ENCODE data around the gene GALNT2.

GALNT2 gene

DNA sequence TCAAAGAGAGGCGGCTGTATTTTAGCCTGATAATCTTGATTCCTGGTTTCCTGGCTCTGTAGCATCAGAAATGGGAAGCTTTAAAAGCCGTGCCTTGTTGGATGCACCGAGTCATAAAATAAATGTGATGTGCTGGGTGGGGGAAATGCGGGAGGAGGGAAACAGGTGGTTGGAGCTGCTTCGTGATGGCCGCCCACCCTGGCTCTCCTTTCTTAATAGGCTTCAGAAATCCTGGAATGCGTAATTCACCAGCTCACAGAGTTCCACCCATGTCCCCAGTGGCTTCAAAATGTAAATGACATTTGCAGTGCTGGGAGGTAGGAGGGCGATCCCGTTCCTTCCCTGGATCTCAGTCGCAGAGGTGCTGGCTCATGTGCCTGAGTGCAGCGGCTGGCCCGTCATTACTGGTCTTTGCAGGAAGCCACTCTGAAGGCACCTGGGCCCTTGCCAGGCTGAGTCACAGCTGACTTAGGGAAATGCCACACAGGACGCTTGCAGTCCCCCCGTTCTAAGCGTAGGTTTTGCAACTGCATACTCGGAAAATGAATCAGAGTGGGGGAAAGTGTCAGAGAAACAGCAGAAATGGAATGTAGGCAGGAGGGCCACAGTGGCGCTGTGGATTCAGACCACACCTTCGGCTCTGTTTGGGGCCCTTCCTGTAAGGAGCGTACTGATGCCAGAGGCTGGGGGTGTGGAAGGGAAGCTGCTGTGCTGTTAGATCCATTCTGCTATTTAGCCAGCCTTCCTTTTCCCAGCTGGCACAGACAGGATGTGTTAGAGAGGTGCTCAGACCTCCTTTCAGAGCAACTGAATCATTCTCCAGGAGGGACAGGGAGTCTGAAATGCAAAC is 37.6 kb downstream of the GALNT2 start:
- TF ChIP-seq ISL1 (CRISPR knock-in tag; IDR thresholded peaks at IDR 0.05) (no peak), TCF4 (CRISPR knock-in tag; IDR thresholded peaks at IDR 0.05; ENCODE audit: borderline replicate concordance) (no peak), GLIS3 (CRISPR knock-in tag; IDR thresholded peaks at IDR 0.05) (no peak), ZFP3 (CRISPR knock-in tag; IDR thresholded peaks at IDR 0.05) (0 out of 2 replicates have a peak, but pooled peaks have one; percentile 46), TOX (CRISPR knock-in tag; IDR thresholded peaks at IDR 0.05; ENCODE audit: borderline replicate concordance) (peak; percentile 51; the same call in 1 of the 2 replicates), PPARA (CRISPR knock-in tag; IDR thresholded peaks at IDR 0.05; ENCODE audit: borderline replicate concordance) (no peak)
- peak; percentile 88 for ATAC-seq

DNA sequence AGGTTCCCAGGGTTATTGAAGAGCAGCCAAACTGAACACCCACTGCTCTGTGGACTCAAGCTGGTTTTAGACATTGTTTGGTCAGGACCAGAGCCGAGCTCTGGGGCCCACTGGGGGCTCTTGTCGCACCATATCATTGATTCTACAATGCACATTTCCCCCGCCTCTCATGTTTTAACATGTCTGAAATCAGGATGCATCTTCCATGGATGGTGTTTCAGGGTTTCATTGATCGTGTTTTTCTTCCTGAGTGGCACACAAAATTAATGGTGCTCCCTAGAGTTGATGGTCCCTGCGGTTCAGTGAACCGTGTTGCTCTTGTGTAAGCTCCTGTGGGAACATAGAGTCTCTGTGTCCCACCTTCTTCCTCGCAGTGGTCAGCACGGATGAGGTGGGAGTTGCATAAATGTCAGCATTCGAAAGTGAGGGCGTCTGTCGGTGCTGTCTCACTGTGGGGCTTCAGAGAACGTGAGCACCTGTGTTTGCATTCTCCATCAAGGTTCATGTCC is 38.3 kb downstream of the GALNT2 start:
- TF ChIP-seq, protein P1, sequence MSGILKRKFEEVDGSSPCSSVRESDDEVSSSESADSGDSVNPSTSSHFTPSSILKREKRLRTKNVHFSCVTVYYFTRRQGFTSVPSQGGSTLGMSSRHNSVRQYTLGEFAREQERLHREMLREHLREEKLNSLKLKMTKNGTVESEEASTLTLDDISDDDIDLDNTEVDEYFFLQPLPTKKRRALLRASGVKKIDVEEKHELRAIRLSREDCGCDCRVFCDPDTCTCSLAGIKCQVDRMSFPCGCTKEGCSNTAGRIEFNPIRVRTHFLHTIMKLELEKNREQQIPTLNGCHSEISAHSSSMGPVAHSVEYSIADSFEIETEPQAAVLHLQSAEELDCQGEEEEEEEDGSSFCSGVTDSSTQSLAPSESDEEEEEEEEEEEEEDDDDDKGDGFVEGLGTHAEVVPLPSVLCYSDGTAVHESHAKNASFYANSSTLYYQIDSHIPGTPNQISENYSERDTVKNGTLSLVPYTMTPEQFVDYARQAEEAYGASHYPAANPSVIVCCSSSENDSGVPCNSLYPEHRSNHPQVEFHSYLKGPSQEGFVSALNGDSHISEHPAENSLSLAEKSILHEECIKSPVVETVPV (CRISPR knock-in tag; IDR thresholded peaks at IDR 0.05), result no peak
- TF ChIP-seq ISL1 (CRISPR knock-in tag; IDR thresholded peaks at IDR 0.05) (no peak), ZNF70 (CRISPR knock-in tag; IDR thresholded peaks at IDR 0.05) (no peak)
- TF ChIP-seq, protein P2, sequence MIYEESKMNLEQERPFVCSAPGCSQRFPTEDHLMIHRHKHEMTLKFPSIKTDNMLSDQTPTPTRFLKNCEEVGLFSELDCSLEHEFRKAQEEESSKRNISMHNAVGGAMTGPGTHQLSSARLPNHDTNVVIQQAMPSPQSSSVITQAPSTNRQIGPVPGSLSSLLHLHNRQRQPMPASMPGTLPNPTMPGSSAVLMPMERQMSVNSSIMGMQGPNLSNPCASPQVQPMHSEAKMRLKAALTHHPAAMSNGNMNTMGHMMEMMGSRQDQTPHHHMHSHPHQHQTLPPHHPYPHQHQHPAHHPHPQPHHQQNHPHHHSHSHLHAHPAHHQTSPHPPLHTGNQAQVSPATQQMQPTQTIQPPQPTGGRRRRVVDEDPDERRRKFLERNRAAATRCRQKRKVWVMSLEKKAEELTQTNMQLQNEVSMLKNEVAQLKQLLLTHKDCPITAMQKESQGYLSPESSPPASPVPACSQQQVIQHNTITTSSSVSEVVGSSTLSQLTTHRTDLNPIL (CRISPR knock-in tag; IDR thresholded peaks at IDR 0.05; ENCODE audit: low read depth), result no peak
- TF ChIP-seq, protein P3, sequence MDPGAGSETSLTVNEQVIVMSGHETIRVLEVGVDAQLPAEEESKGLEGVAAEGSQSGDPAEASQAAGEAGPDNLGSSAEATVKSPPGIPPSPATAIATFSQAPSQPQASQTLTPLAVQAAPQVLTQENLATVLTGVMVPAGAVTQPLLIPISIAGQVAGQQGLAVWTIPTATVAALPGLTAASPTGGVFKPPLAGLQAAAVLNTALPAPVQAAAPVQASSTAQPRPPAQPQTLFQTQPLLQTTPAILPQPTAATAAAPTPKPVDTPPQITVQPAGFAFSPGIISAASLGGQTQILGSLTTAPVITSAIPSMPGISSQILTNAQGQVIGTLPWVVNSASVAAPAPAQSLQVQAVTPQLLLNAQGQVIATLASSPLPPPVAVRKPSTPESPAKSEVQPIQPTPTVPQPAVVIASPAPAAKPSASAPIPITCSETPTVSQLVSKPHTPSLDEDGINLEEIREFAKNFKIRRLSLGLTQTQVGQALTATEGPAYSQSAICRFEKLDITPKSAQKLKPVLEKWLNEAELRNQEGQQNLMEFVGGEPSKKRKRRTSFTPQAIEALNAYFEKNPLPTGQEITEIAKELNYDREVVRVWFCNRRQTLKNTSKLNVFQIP (CRISPR knock-in tag; IDR thresholded peaks at IDR 0.05; ENCODE audit: borderline replicate concordance, low read depth), result no peak
- no peak for ATAC-seq

DNA sequence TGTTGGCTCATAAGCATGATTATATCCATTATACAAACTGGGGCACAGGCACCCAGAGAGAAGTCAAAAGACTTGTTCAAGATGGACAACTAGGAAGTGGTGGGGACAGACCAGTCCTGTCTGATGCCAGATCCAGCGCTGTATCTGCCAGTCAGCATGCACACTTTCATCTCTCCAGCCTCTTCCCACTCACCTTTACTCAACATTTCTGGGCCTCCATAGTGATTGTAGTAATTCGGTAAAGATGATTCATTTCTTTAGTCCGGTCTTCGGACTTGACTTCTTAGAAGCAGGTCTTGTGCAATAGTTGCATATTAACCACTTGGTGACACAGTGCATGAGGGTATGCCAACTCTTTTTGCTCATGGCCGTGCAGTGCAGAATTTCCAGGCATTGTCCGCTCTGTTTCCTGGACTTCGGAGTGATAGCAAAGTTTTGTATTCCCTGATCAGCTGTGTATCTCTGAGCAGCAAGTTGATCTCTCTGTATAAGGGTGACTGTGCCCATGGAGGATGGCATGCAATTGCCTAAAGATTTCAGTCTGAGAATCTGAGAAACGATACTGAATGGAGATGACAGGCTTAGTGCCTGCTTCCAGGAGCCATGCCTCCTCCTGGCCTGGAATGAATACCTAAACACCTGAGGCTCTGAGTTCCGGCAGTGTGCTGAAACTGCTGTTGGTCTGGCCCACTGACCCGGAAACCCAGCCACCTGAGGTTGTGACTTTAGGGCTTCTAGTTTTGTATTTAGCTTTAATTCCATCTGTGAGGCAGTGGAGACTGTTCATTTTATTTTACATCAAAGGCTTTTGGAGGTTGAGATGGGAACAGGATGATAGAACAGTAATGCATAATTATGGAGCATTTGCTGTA is 39.0 kb downstream of the GALNT2 start:
- TF ChIP-seq, protein P4, sequence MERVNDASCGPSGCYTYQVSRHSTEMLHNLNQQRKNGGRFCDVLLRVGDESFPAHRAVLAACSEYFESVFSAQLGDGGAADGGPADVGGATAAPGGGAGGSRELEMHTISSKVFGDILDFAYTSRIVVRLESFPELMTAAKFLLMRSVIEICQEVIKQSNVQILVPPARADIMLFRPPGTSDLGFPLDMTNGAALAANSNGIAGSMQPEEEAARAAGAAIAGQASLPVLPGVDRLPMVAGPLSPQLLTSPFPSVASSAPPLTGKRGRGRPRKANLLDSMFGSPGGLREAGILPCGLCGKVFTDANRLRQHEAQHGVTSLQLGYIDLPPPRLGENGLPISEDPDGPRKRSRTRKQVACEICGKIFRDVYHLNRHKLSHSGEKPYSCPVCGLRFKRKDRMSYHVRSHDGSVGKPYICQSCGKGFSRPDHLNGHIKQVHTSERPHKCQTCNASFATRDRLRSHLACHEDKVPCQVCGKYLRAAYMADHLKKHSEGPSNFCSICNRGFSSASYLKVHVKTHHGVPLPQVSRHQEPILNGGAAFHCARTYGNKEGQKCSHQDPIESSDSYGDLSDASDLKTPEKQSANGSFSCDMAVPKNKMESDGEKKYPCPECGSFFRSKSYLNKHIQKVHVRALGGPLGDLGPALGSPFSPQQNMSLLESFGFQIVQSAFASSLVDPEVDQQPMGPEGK (CRISPR knock-in tag; IDR thresholded peaks at IDR 0.05; ENCODE audit: borderline replicate concordance), result no peak
- TF ChIP-seq ZFP30 (CRISPR knock-in tag; IDR thresholded peaks at IDR 0.05) (no peak), ESRRG (CRISPR knock-in tag; IDR thresholded peaks at IDR 0.05) (no peak), RARB (CRISPR knock-in tag; IDR thresholded peaks at IDR 0.05) (no peak), BACH2 (CRISPR knock-in tag; IDR thresholded peaks at IDR 0.05; ENCODE audit: borderline replicate concordance) (no peak), ZNF70 (CRISPR knock-in tag; IDR thresholded peaks at IDR 0.05) (no peak), CSDC2 (CRISPR knock-in tag; IDR thresholded peaks at IDR 0.05) (no peak), ZFP3 (CRISPR knock-in tag; IDR thresholded peaks at IDR 0.05) (no peak), GLIS3 (CRISPR knock-in tag; IDR thresholded peaks at IDR 0.05) (no peak), TOX (CRISPR knock-in tag; IDR thresholded peaks at IDR 0.05; ENCODE audit: borderline replicate concordance) (no peak), TCF4 (CRISPR knock-in tag; IDR thresholded peaks at IDR 0.05; ENCODE audit: borderline replicate concordance) (no peak), ZC3H10 (CRISPR knock-in tag; IDR thresholded peaks at IDR 0.05) (no peak), ISL1 (CRISPR knock-in tag; IDR thresholded peaks at IDR 0.05) (no peak), ZNF565 (CRISPR knock-in tag; conservative IDR thresholded peaks at IDR 0.05; ENCODE audit: low read depth) (no peak), ZNF8 (CRISPR knock-in tag; IDR thresholded peaks at IDR 0.05) (no peak), PPARA (CRISPR knock-in tag; IDR thresholded peaks at IDR 0.05; ENCODE audit: borderline replicate concordance) (no peak), ARNTL (CRISPR knock-in tag; IDR thresholded peaks at IDR 0.05; ENCODE audit: borderline replicate concordance, low read depth) (no peak)
- TF ChIP-seq, protein P2 (CRISPR knock-in tag; IDR thresholded peaks at IDR 0.05; ENCODE audit: low read depth), result no peak
- TF ChIP-seq, protein P3 (CRISPR knock-in tag; IDR thresholded peaks at IDR 0.05; ENCODE audit: borderline replicate concordance, low read depth), result no peak
- TF ChIP-seq, protein P1 (CRISPR knock-in tag; IDR thresholded peaks at IDR 0.05), result no peak
- ATAC-seq, result no peak
